ENCODE results near the gene DDC.

Gene DDC

GRCh38 chr7:50564640-50565558 is at the start of gene DDC:
Gene DDC, minus strand, starts transcription at chr7:50565405. Its CDS starts 21,320 bp downstream, at chr7:50544085.
- DNase-seq (ENCODE audit: low spot score) = no peak

DNA sequence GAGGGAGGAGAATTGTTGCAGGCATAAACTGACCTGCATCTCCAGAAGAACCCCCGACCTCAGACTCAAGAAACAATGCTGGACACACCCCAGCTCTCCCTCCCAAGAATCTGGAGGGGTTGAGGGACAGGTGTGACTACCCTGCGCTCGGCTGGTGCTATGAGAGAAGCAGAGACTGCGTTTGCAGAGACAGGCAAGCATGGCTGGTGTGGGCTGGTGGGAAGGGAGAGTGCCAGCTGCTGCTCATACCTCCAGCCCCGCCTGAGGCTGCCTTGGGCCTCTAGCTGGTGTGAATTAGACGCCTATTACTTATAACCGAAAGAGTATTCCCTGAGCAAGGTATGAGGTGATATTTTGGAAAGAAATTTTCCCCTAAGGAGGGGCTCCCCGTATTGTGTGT is 48.3 kb upstream of the DDC start:
- no peak for DNase-seq (ENCODE audit: low spot score)

- no peak for DNase-seq (ENCODE audit: low spot score)
These were observed 47.5 kb upstream of the DDC start for GRCh38 chr7:50612704-50613103.

DNA sequence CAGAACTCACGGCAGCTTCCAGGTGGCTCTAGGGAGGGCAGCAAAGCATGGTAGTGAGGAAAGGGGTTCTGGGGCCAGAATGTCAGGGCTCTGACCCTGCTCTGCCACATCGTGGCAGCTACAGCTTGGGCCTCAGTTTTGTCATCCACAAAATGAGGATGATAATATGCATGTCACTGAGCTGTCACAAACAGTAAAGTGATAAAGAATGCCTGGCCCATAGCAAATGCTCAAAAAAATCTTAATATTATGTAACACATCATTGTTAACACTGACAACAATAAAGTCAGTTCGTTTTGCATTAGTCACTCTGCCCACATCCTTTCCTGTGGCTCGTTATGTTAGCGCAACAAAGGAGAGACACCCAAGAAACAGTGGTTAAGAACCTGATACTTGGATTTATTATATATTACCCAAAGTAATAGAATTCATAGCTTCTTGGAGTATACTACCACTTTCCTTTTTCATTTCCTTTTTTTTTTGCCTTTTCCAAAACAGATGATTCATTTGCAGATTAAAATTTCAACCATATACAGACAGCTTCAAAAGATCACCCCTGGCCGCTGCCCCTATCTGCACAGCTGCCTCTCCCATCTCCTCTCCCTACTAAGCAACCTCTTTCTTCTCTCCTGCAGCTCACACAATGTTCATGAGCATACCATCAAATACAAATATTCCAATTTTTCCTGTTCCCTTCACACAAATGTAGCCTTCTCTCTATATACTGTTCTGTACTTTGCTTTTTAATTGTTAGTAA is 45.5 kb upstream of the DDC start:
- no peak for DNase-seq (ENCODE audit: low spot score)

- DNase-seq (ENCODE audit: low spot score) = no peak
These were observed 43.1 kb upstream of the DDC start for GRCh38 chr7:50608196-50608906.

- no peak for DNase-seq (ENCODE audit: low spot score)
These were observed 42.4 kb upstream of the DDC start for GRCh38 chr7:50607524-50608125.

GRCh38 chr7:50605059-50605458 is 39.9 kb upstream of the DDC start:
- DNase-seq (ENCODE audit: low spot score) = no peak

DNA sequence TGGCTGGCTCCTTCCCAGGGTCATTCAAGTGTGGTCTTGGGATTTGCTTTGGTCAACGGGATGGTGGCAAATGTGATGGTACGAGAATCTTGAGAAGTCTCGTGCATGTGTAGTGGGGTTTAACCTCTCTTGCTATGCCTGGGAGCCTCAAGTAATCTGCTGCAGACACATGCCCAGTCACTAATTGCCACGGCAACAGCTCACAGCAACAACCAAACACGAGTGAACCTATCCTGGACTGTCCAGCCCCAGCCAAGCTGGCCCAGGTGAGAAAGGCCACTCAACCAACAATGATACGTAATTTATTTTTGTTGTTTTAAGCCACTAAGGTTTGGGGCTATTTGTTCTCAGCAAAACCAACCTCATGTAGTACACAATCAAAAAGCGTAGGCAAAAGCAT is 38.1 kb upstream of the DDC start:
- no peak for DNase-seq (ENCODE audit: low spot score)

DNA sequence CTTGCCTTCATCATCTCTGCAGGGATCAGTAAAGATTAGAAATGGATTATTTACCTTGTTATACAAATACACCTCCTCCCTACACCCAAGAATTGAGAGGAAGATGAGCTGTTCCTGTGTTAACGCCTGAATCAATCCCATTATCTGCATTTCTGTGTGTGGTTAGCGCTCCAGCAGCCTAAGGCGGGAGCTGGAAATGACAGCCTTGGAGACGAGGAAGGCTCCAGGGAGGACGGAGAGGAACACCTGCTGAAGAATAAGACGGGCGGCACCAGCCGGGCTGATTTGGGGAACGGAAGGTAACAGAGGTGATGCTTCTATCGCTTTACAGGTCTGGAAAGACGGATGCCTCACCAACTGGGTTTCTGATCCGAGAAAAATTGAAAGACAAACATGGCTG is 34.2 kb upstream of the DDC start:
- DNase-seq (ENCODE audit: low spot score) = no peak

- DNase-seq (ENCODE audit: low spot score) = no peak
These were observed 33.5 kb upstream of the DDC start for GRCh38 chr7:50598460-50599343.

GRCh38 chr7:50596484-50596883 is 31.3 kb upstream of the DDC start:
- no peak for DNase-seq (ENCODE audit: low spot score)

GRCh38 chr7:50595491-50596102 is 30.4 kb upstream of the DDC start:
- DNase-seq (ENCODE audit: low spot score) = no peak

DNA sequence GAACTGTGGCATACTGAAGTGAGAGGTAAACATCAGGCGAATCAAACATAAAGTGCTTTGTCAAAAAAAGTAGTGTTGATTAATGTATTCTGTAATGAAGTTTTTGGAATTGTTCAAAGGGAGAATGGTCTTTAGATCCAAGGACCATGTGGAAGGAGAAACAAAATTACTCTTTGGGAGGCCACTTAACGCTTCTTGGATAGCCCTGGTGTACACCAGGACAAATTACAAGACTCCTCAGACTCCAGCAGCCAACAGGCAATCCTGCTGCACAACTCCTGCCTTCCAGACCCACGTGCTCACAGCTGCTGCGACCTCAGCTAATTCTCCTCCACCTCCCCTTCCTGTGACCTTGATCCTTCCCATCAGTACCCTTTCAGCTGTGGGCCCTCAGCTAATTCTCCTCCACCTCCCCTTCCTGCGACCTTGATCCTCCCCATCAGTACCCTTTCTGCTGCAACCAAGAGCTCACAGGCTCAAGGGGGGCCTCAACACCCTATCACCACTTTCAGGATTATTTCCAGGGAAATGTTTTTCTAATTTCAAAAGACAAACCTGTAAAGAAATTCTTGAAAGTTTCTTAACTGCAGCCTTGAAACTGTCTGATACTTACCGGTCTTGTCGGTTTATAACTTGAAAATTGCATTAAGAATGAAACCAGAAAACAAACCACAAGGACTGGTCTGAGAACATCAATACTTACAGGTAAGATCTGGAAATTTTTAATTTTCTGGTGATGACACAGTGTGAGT is 29.7 kb upstream of the DDC start:
- no peak for DNase-seq (ENCODE audit: low spot score)

DNA sequence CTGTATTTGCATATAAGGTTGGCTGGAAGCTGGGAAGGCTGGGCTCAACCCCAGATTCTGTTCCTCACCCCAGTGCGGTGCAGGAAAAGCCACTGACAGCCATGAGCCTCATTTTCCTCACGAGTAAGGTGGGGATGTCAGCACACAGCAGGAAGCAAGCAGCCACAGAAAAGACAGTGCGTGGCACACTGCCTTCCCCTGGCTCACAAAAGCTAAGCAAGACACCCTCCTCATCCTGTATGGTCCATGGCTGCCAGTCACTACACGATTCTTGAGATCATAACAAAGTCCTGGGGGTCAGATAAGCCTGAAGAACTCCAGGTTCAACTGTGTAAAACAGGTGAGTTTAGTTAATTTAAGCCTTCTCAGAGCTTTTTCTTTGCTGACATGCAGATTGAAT is 28.9 kb upstream of the DDC start:
- DNase-seq (ENCODE audit: low spot score) = no peak

- no peak for DNase-seq (ENCODE audit: low spot score)
These were observed 27.7 kb upstream of the DDC start for GRCh38 chr7:50592940-50593339.

DNA sequence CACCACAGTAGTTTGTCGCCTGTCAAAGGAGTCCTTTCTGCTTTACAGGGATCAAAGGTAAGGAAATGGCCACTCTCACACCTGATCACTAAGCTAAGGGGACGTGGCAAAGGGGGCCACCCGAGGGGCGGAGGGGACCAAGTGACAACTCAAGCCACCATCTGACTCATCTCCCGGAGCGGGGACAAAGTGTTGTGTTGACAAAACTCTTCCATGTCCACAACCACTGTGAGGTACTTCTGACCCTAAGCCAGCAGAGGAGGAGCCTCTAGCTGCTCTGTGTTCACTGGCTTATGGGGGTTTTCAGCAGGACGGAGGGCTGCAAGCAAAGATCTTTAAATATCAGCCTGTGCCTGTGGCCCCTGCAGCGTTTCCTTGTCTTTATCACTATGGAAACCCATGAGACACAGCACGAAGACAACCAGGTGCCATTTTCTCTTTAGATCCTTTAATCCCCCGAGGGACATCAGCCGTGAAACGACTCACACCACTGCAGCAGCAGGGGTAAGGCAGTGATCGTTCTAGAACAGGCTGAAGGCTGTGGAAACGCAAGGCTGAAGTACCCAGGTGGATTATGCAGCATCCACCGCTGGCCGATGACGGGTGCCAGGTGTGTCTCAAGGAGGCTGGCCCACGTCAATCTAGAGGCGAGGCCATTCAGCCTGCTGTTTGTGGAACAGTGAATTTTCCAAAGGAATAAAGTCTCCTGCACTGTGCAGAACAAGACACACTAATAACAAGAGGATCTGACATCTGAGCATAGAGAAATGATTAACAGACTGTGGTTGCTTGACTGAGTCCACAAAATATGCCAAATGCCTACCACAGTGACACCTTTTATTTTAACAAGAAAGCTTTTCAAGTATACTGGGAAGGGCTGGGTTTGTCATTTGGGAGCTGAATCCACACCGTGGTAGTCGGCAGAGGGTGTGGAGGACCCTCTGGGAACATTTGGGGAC is 26.6 kb upstream of the DDC start:
- DNase-seq (ENCODE audit: low spot score) = no peak

- DNase-seq (ENCODE audit: low spot score) = no peak
These were observed 25.9 kb upstream of the DDC start for GRCh38 chr7:50591098-50591479.

DNA sequence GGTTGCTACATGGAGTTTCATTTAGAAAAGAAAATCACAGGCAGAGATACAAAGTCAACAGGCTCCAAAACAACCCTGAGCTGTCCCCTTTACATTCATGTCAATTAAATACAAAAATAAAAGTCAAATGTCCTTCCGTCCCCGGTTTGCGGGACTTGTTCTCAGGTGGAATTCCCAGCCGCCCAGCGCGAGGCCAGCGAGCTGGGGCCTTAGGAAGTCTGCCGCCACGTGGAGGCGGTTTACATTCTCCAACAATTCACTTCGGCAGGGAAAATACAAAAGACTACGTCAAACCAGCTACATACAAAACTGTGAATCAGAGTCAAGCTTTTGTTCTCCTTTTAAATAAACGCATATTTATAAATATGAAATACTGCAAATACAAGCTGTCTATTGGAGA is 25.3 kb upstream of the DDC start:
- DNase-seq (ENCODE audit: low spot score) = no peak

DNA sequence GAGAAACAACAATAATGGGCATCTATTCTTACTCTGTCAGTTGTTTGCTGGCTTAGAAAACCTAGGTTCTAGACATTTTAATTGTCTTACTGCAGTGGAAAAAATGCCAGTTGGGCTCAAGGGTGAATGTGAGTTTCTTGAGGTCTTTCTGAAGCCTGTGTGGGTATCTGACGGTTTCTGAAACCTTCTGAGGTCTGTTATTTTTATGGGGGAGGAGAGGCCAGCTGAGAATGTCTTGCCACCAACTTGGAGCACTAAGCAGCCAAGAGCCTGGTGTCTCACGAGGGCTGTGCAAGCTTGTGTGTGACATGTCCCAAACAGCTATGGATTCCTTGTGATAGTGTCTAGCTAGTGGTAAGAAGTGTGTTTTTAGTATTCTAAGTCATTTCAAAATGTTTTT is 24.2 kb upstream of the DDC start:
- DNase-seq (ENCODE audit: low spot score) = no peak
